ENCODE data around the gene NDUFB2.

GRCh38 chr7:140668641-140669040 is 27.9 kb upstream of the NDUFB2 start:
- no peak for TF ChIP-seq CTCF (conservative IDR thresholded peaks at IDR 0.05)
- no peak for TF ChIP-seq EZH2 (IDR thresholded peaks at IDR 0.05; ENCODE audit: low read depth)

Data from PC-9 (cell line).